ENCODE results near the gene IER2.
A peak's percentile ranks its signal among the peaks of the same experiment; 100 is the strongest.

GRCh38 chr19:13104360-13104847 lies 45.8 kb upstream of the IER2 start:
- TF ChIP-seq CTCF (IDR thresholded peaks at IDR 0.05; ENCODE audit: control extremely low read depth in 1 of 3, insufficient read depth in 1 of 3, low read depth in 1 of 3, low read length in 3 of 3) (peak; percentile 83 to 95 (median 86)), CREB1 (IDR thresholded peaks at IDR 0.05) (no peak), RAD21 (IDR thresholded peaks at IDR 0.05 in 1 of 2, conservative IDR thresholded peaks at IDR 0.05 in 1 of 2; ENCODE audit: low read depth in 2 of 2, low read length in 2 of 2) (peak; percentile 34 to 58)

All from H1 (cell line).